Left colon (tissue), 2 donors: ENCODE data around the gene GATB. TPM values are rescaled to one million over a fixed set of nuclear protein-coding genes. Genes with fewer than 3 reads are reported as not detected.

Source experiments
- ATAC-seq: fragments of 200-7000 bp; cut with Tn5 transposase; one replicate; pipeline ENCODE4 v1.9.1; 2020; ENCODE audit warnings: mild to moderate bottlenecking, moderate library complexity
- DNase-seq, 2 donors: peaks; one replicate each; pipeline ENCODE4 v3.0.0-alpha.2; 2020
- intact Hi-C, 2 donors: fragments of 100-400 bp; cut with DNase I in 1 of 2; cut with micrococcal nuclease in 1 of 2; formaldehyde crosslinking; loops; one replicate each; pipeline versions ENCODE4 v1.11.2 to v1.14.0; 2022; cut with DNase I, micrococcal nuclease
- total RNA-seq, 2 donors: library from RNA; stranded (reverse); fragmentation: NEBNext Ultra II Directional; extraction: Animal tissue kit (Norgen Biotek cat#: 25700); gene quantifications; one replicate each; pipeline ENCODE4 v1.2.1, GENCODE V29; 2021
- donor health status: DM: no; HTN: no; CAD: no.
- donor health status: DM: yes; HTN: yes; CAD: no.

The GATB gene
- total RNA-seq, 2 donors from 2014 or later: 18.6 to 20.1 TPM

- intact Hi-C loops: no loop called here
- DNase-seq (no peak), ATAC-seq (no peak)
Measured at GRCh38 chr4:151666501-151666900, 94.3 kb downstream of the GATB start.

DNA sequence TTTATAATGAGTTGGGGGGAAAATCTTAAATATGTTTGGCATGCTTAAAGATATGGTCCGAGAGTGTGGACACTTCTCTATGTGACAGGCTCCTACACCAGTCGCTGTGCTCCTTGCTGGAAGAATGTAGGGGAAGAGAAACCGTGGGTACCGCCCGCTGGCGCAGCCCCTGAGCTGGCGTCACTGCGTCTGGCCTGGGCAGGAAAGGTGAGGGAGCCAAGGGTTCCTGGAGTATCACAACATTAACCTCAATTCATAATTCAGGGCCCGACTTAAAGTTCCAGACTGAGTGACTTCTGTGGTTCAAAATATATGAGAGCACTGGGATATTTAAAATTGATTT is 95.1 kb downstream of the GATB start:
- DNase-seq (no peak), ATAC-seq (no peak)
- intact Hi-C loops: no loop called here

GRCh38 chr4:151665022-151665784 is 95.6 kb downstream of the GATB start:
- DNase-seq (no peak), ATAC-seq (no peak)
- intact Hi-C loops: no loop called here

DNA sequence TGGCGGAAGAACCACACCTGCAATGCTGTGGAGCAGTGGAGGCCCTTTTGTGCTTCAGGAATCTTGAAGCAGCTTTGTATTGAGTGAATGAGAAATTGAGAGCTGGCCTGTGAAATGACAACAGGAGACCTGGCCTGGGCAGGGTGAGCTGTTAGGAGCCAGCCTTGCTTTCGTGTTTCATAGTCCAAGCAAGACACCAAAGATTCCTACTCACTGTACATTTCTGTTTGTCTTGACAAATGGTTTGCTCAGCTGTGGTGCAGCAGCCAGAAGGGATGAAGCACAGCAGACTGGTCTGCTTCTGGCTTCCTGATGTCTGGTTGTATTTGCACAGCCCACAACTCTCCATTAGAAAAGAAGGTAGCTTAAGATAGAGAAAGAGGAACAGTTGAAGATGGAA is 96.5 kb downstream of the GATB start:
- intact Hi-C loops: no loop called here
- no peak for DNase-seq
- no peak for ATAC-seq

- intact Hi-C loops: no loop called here
- ATAC-seq: no peak
Measured at GRCh38 chr4:151663109-151663508, 97.7 kb downstream of the GATB start.

DNA sequence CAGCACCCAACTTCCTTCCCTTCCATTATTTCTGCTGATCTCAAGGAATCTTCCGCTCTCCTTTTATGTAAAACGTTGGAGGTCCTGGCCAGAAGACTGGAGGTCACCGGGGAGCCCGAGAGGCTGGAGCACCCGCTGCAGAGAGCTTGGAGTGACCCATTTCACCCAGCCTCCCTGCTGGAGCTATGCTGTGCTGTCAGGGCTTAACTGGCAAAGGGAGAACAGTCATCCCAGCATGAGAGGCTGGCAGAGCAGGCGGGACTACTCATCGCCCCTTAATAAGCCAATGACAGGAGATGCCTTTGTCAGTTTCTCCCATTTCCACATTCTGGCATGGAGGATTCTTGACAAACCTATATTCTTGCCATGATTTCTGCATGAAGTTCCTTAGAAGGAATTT is 98.9 kb downstream of the GATB start:
- intact Hi-C loops: no loop called here
- DNase-seq (no peak), ATAC-seq (no peak)

More at GRCh38 chr4:151663109-151663508, 97.7 kb downstream of the GATB start:
- DNase-seq: no peak

DNA sequence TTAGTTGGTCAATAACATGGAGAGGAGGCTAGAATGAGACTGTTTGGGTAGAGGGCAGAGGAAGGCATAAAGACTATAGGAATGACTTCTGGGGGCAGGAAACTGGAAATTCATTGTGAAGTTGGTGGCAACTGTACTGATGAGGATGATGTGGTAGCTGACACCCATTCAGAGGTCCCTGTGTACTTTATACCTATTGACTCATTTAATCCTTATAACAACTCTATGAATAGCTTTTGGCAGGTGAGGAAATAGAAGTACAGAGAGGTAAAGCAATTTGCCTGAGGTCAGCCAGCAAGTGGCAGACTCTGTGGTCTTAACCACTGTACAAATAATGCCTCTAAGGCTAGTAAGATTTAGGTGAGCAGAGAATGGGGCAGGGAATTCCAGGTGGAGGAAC is 100.1 kb downstream of the GATB start:
- DNase-seq (no peak), ATAC-seq (no peak)
- intact Hi-C loops: no loop called here

DNA sequence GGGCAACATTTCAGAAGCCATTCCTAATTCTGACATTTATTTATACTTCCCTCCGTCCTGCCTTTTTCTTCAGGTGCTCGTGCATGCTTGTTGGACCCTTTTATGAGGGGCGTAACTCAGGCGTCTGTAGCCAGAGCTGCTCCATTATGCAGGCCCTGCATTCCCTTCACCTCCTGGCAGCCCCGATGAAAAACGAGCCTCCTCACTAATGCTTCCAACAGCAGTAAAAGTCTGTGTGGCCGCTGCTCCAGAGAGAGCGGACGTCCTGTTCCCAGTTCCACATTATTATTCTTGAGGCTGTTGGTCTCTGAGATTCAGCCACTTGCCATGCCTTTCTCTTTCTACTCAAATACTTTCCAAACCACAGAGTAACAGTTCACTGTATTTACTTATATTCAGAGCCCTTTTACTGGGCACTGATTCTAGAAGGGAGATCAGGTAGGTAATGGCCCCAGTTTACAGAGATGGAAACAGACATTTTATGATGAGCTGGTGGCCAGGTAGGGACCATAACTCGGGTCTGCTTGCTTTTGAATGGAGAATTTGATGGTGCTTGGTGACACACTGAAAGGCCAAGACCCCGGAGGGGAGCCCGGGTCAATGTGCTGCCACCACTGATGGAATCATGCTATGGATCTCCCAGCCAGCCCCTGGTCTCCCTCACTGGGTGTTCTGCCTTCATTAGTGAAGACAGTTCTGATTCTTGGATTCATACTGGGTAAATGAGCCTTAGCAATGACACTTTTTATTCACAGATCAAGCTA is 101.0 kb downstream of the GATB start:
- intact Hi-C loops: no loop called here
- ATAC-seq: no peak
- DNase-seq: peak in 1 of 2 donors; percentile 37

DNA sequence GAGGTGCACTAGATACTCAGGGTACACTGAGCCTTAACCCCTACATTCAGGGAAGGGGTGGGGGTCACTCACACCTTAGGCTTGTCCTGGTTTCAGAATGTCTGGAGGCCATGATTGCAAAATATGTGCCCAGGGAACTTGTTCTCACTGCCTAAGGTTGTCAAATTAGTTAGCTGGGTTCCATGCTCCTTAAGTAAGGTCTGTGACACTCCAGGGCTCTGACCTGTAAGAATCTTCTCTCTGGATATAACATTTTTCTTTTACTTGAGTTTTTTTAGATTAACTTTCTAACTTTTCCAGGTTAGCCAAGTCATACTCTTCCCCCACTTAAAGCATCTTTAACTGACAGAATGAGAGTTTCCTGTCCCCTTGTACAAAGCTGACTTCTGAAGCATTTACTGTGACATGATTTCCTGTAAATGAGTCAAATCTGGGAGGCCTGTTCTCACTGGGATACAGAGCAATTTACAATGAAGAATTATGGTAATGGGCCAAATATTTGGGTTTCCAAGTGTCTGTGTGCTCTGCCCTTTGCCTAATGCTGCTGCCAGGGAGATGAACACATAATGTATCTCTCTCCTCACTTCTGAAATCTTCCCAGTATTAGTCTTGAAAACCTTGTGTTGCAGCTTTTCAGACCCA is 101.7 kb downstream of the GATB start:
- intact Hi-C loops: no loop called here
- DNase-seq (no peak), ATAC-seq (no peak)

GRCh38 chr4:151657896-151658295 is 102.9 kb downstream of the GATB start:
- DNase-seq (no peak), ATAC-seq (no peak)
- intact Hi-C loops: no loop called here

GRCh38 chr4:151656058-151656457 is 104.7 kb downstream of the GATB start:
- intact Hi-C loops: no loop called here
- no peak for ATAC-seq

GRCh38 chr4:151653548-151653918 is 107.3 kb downstream of the GATB start:
- no peak for DNase-seq
- intact Hi-C loops: no loop called here
- no peak for ATAC-seq

More at GRCh38 chr4:151656058-151656457, 104.7 kb downstream of the GATB start:
- DNase-seq: no peak

DNA sequence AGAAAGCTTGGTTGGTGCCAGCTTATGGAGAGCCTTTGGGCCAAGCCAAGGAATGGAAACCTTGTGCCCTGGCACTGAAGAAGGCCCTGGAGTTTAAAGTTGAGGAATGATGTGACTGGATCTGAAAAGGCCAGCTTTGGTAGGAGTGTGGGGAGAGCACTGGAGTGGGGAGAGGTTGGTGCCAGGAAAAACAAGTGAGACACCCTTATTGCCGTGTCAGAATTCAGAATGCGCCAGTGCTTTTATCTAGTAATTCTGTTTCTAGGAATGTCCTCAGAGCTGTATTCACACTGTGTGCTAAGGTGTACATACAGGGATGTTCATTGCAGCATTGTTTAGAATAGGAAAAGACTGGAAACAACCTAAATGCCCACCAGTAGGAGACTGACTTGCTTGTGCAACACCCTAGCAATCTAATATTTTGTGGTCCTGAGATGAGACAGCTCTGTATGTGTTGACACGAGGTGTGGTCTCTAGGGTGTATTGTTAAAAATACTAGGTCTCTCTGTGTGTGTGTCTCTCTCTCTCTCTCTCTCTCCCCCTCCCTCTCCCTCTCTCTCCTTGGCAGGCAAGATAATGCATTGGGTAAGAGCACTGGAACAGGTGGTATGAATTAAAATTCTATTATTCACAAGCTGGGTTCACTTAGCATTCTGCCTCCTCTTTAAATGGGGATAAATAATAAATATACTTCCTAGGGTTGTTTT is 107.8 kb downstream of the GATB start:
- intact Hi-C loops: no loop called here
- no peak for ATAC-seq
- no peak for DNase-seq

- no peak for DNase-seq
- no peak for ATAC-seq
- intact Hi-C loops: no loop called here
Measured at GRCh38 chr4:151651496-151651895, 109.3 kb downstream of the GATB start.

DNA sequence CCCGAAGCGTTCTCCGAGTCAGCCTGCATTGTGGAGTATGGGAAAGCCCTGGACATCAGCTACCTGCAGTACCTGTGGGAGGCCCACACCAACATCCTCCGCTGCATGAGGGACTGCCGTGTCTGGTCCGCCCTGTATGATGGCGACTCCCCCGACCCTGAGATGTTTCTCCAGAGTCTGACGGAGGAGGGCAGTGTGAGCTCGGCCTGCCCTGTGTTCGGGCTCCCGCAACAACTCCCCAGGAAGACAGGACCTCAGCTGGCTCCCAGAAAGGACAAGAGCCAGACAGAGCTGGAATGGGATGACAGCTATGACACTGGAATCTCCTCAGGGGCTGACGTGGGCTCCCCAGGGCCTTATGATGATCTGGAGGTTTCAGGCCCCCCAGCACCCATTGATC is 111.3 kb downstream of the GATB start:
- ATAC-seq: no peak
- intact Hi-C loops: no loop called here
- no peak for DNase-seq

DNA sequence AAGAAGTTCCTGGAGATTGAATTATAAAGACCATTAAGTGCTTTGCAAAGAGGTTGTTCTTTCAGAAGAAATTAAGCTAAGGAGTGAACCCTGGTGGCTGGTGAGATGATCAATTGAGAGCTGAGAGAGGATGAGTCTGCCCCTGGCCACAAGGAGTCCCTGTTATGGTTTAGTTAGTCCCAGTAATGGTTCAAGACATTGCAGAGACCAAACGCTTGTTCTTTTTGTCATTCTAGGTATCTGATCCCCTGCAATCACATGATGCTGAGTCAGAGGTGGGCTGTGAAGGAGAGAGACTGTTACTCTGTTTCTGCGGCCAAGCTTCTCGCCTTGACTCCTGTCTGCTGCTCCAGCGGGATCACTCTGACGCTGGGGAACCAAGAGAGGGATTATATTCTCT is 114.5 kb downstream of the GATB start:
- DNase-seq (no peak), ATAC-seq (no peak)
- intact Hi-C loops: no loop called here

DNA sequence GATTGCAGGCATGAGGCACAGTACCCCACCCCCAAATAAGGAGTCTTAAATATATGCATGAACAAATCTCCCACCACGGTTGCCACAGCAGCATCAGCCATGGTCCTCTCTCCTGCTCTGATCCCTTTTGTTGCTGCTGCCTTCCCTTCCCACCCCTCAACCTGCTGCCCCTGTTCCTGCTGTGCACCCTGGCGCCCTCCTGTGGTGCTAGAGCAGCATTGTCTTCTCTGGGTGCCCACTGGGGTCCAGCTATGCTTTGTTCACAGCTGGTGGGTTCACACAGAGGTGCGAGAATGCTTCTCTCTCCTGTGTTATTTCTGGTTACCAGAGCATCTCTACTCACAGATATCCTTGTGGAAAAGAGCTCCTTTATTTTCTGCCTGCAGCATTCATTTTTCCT is 116.2 kb downstream of the GATB start:
- ATAC-seq (peak; percentile 18), DNase-seq (no peak)
- intact Hi-C loops: no loop called here

GRCh38 chr4:151643564-151643963 is 117.2 kb downstream of the GATB start:
- intact Hi-C loops: no loop called here
- ATAC-seq (no peak), DNase-seq (no peak)

DNA sequence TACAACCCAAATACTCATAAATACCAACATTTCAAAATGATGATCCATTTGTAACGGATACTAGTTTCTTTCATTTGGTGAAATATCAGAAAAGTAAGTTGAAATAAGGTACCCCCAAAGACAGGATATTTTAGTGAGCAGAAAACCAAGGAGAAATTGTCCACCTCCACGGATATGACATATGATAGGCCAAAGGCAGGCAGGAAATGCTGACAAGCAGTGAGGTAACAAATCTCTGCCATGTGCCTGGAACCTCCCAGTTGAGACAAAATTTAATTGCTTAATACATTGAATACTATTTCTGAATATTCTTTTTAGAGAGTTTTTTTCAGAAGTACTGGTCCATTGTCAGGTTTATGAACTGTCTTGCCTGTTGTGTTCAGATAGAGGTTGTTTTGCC is 118.8 kb downstream of the GATB start:
- ATAC-seq: no peak
- DNase-seq: no peak
- intact Hi-C loops: no loop called here

- intact Hi-C loops: no loop called here
- DNase-seq (no peak), ATAC-seq (no peak)
Measured at GRCh38 chr4:151641167-151641566, 119.6 kb downstream of the GATB start.
